ENCODE measurements around the gene CCDC106.

The CCDC106 gene

GRCh38 chr19:55647732-55648584 is at the start of gene CCDC106:
TSS of gene CCDC106 (plus strand) at chr19:55648212. CDS start at chr19:55649047, 835 bp downstream.
- peak; percentile 64 for DNase-seq

GRCh38 chr19:55598719-55599467 is 49.1 kb upstream of the CCDC106 start:
- peak; percentile 90 for DNase-seq

GRCh38 chr19:55599468-55599841 is 48.6 kb upstream of the CCDC106 start, which contains the start of gene FIZ1:
TSS of gene FIZ1 (minus strand) at chr19:55599517. CDS start at chr19:55597865, 1,652 bp downstream.
- peak; percentile 98 for DNase-seq

GRCh38 chr19:55599842-55600661 is 48.0 kb upstream of the CCDC106 start, which contains the start of gene ZNF524:
TSS of gene ZNF524 (plus strand) at chr19:55600288. CDS start at chr19:55602113, 1,825 bp downstream.
- DNase-seq = peak; percentile 98

- DNase-seq = no peak
Measured at GRCh38 chr19:55600662-55601028, 47.4 kb upstream of the CCDC106 start.

- DNase-seq = no peak
Measured at GRCh38 chr19:55601084-55601483, 46.9 kb upstream of the CCDC106 start.

- DNase-seq = no peak
Measured at GRCh38 chr19:55602104-55603001, 45.7 kb upstream of the CCDC106 start.

GRCh38 chr19:55603115-55603514 is 44.9 kb upstream of the CCDC106 start:
- no peak for DNase-seq

GRCh38 chr19:55603581-55604292 is 44.3 kb upstream of the CCDC106 start:
- no peak for DNase-seq

GRCh38 chr19:55605207-55605636 is 42.8 kb upstream of the CCDC106 start:
- DNase-seq = peak; percentile 97

- peak; percentile 70 for DNase-seq
Measured at GRCh38 chr19:55605637-55606470, 42.2 kb upstream of the CCDC106 start, which contains the start of gene ZNF865. TSS of gene ZNF865 (plus strand) at chr19:55605647. CDS start at chr19:55613619, 7,972 bp downstream.

- DNase-seq = no peak
Measured at GRCh38 chr19:55606471-55606787, 41.6 kb upstream of the CCDC106 start.

- no peak for DNase-seq
Measured at GRCh38 chr19:55606817-55607216, 41.2 kb upstream of the CCDC106 start.

- DNase-seq = no peak
Measured at GRCh38 chr19:55609326-55609725, 38.7 kb upstream of the CCDC106 start.

- no peak for DNase-seq
Measured at GRCh38 chr19:55611300-55611982, 36.6 kb upstream of the CCDC106 start.

GRCh38 chr19:55611983-55612645 is 35.9 kb upstream of the CCDC106 start:
- no peak for DNase-seq

- no peak for DNase-seq
Measured at GRCh38 chr19:55613396-55613795, 34.6 kb upstream of the CCDC106 start.

- no peak for DNase-seq
Measured at GRCh38 chr19:55613930-55614710, 33.9 kb upstream of the CCDC106 start.
